ENCODE data around the gene OTUB2.

The OTUB2 gene

DNA sequence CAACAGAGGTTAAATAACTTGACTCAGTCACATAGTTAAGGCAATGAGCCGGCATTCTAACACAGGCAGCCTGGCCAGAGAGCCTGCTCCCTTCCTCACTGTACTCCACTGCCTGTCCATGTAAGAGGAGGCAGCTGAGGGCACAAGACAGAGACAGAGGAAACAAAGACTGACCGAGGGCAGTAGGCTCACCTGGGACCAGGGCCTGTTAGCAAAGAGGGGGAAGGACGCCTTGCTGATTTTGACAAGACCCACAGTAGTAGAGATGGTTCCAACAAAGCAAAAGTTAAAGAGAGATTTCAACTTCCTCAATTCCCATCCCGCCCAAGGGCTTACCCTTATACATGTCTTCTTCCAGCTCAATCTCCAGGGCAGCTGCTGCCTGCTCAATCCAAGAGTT, 26.5 kb downstream of the OTUB2 start:
- H3K27me3 ChIP-seq (ENCODE audit: low read depth, low read length) = no peaks in the 10 kb centered on the region
- peaks cover 85% of the 10 kb centered on the region for H3K36me3 ChIP-seq (replicated peaks; ENCODE audit: low read depth, low read length)
- H3K4me3 ChIP-seq (ENCODE audit: low read length) = no peak overlapping the region
- 0 out of 2 replicates have a peak, but pooled peaks cover 10% of the 10 kb centered on the region for H4K20me1 ChIP-seq (ENCODE audit: insufficient read depth, low read length)
- H2AFZ ChIP-seq (ENCODE audit: low read depth, low read length) = no peak overlapping the region
- TF ChIP-seq, protein P1, sequence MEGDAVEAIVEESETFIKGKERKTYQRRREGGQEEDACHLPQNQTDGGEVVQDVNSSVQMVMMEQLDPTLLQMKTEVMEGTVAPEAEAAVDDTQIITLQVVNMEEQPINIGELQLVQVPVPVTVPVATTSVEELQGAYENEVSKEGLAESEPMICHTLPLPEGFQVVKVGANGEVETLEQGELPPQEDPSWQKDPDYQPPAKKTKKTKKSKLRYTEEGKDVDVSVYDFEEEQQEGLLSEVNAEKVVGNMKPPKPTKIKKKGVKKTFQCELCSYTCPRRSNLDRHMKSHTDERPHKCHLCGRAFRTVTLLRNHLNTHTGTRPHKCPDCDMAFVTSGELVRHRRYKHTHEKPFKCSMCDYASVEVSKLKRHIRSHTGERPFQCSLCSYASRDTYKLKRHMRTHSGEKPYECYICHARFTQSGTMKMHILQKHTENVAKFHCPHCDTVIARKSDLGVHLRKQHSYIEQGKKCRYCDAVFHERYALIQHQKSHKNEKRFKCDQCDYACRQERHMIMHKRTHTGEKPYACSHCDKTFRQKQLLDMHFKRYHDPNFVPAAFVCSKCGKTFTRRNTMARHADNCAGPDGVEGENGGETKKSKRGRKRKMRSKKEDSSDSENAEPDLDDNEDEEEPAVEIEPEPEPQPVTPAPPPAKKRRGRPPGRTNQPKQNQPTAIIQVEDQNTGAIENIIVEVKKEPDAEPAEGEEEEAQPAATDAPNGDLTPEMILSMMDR (IDR thresholded peaks at IDR 0.05; ENCODE audit: low read depth, low read length) = no peak
- TF ChIP-seq EZH2phosphoT487 (IDR thresholded peaks at IDR 0.05; ENCODE audit: low read depth) = no peak
- H3K9ac ChIP-seq (ENCODE audit: low read length) = no peak overlapping the region
- H3K79me2 ChIP-seq (ENCODE audit: low read length) = no peaks in the 10 kb centered on the region
- no peaks in the 10 kb centered on the region for H3K4me1 ChIP-seq (ENCODE audit: low read length)
- no peaks in the 10 kb centered on the region for H3K9me3 ChIP-seq (ENCODE audit: insufficient read depth, low read length)
- no peak overlapping the region for H3K27ac ChIP-seq (ENCODE audit: low read length)
- H3K4me2 ChIP-seq (ENCODE audit: low read length) = no peak overlapping the region

DNA sequence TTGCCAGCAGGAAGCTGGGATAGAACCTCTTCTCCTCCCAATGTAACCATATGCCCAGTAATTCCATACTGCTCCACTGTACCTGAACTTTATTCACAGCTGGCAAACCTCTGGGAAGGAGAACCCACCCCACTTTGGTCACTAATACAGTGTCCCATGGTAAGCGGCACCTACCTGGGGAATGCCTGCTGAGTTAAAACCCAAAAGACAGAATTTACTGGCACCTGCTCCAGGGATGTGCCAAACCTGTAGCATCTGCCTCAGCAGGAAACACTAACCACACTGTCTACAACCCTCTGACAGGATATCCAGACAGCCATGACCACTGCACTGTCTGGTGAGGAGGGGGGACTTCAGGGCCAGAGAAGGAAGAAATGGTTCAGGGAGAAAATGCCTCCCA, 28.3 kb downstream of the OTUB2 start:
- no peaks in the 10 kb centered on the region for H3K27me3 ChIP-seq (ENCODE audit: low read depth, low read length)
- H3K9ac ChIP-seq (ENCODE audit: low read length) = no peak overlapping the region
- H3K9me3 ChIP-seq (ENCODE audit: insufficient read depth, low read length) = no peaks in the 10 kb centered on the region
- H2AFZ ChIP-seq (ENCODE audit: low read depth, low read length) = no peak overlapping the region
- TF ChIP-seq, protein P1 (IDR thresholded peaks at IDR 0.05; ENCODE audit: low read depth, low read length) = no peak
- TF ChIP-seq EZH2phosphoT487 (IDR thresholded peaks at IDR 0.05; ENCODE audit: low read depth) = no peak
- no peaks in the 10 kb centered on the region; the same call in 1 of the 2 replicates for H3K79me2 ChIP-seq (ENCODE audit: low read length)
- H3K4me2 ChIP-seq (ENCODE audit: low read length) = no peak overlapping the region
- H4K20me1 ChIP-seq (ENCODE audit: insufficient read depth, low read length) = peaks cover 10% of the 10 kb centered on the region; the same call in 1 of the 2 replicates
- no peaks in the 10 kb centered on the region for H3K4me1 ChIP-seq (ENCODE audit: low read length)
- peaks cover 85% of the 10 kb centered on the region for H3K36me3 ChIP-seq (replicated peaks; ENCODE audit: low read depth, low read length)
- no peak overlapping the region for H3K4me3 ChIP-seq (ENCODE audit: low read length)
- no peak overlapping the region for H3K27ac ChIP-seq (ENCODE audit: low read length)

DNA sequence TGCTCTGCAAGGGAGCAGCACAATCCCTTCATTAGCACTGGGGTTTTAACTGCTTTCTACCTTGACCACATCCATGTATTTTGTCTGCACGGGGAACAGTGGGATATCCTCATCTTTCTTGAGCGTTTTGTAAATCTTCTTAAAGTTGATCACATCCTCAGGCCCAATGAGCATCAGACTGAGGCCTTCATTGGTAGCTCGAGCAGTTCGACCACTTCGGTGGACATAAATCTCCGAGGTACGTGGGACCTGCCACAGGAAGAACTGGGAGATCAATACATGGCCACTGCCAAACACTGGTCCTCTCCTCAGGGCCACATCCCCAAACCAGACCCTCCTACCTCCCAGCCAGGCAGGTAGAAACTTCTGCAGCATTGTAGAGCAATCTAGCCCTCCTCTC, 28.8 kb downstream of the OTUB2 start:
- TF ChIP-seq, protein P1 (IDR thresholded peaks at IDR 0.05; ENCODE audit: low read depth, low read length) = no peak
- TF ChIP-seq EZH2phosphoT487 (IDR thresholded peaks at IDR 0.05; ENCODE audit: low read depth) = no peak
- no peaks in the 10 kb centered on the region for H3K9me3 ChIP-seq (ENCODE audit: insufficient read depth, low read length)
- H3K9ac ChIP-seq (ENCODE audit: low read length) = no peak overlapping the region
- no peak overlapping the region for H2AFZ ChIP-seq (ENCODE audit: low read depth, low read length)
- no peaks in the 10 kb centered on the region for H3K4me1 ChIP-seq (ENCODE audit: low read length)
- H4K20me1 ChIP-seq (ENCODE audit: insufficient read depth, low read length) = peaks cover 14% of the 10 kb centered on the region; the same call in 1 of the 2 replicates
- H3K79me2 ChIP-seq (ENCODE audit: low read length) = peaks cover 4% of the 10 kb centered on the region
- H3K36me3 ChIP-seq (replicated peaks; ENCODE audit: low read depth, low read length) = peaks cover 87% of the 10 kb centered on the region
- H3K27me3 ChIP-seq (ENCODE audit: low read depth, low read length) = no peaks in the 10 kb centered on the region
- no peak overlapping the region for H3K4me3 ChIP-seq (ENCODE audit: low read length)
- H3K27ac ChIP-seq (ENCODE audit: low read length) = no peak overlapping the region
- H3K4me2 ChIP-seq (ENCODE audit: low read length) = no peak overlapping the region

DNA sequence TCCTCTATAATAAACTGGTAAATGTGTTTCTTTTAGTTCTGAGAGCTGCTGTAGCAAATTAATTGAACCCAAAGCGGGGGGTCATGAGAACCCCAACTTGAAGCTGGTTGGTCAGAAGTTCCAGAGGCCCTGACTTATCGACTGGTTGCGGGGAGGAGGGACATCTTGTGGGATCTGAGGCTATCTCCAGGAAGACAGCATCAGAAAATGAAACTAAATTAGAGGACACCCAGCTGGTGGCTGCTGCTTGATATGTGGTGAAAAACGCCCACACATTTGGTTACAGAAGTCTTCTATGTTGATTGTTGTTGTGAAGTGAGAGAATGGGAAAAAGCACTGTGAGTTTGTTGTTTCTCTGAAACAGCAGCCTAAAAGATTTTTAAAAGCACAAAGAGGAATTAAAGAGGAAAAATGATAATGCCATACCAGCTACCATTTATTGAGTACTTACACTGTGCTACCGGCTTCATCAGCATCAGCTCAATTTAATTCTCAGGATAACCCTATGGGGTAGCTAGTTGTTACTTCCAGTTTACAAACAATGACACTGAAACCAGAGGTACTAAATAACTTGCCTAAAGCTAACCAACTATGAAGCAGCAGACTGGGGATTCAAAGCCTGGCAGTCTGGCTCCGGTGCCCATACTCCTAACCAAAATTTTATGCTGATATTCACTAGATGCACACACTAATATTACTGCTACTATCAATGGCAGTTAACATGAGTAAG, 30.6 kb downstream of the OTUB2 start:
- H4K20me1 ChIP-seq (ENCODE audit: insufficient read depth, low read length) = peaks cover 20% of the 10 kb centered on the region
- peaks cover 87% of the 10 kb centered on the region for H3K36me3 ChIP-seq (replicated peaks; ENCODE audit: low read depth, low read length)
- no peak overlapping the region for H3K4me3 ChIP-seq (ENCODE audit: low read length)
- peaks cover 22% of the 10 kb centered on the region for H3K79me2 ChIP-seq (ENCODE audit: low read length)
- no peak overlapping the region for H3K27ac ChIP-seq (ENCODE audit: low read length)
- no peak overlapping the region for H3K9ac ChIP-seq (ENCODE audit: low read length)
- no peak overlapping the region for H3K4me2 ChIP-seq (ENCODE audit: low read length)
- no peaks in the 10 kb centered on the region for H3K4me1 ChIP-seq (ENCODE audit: low read length)
- no peak overlapping the region for H2AFZ ChIP-seq (ENCODE audit: low read depth, low read length)
- no peaks in the 10 kb centered on the region for H3K27me3 ChIP-seq (ENCODE audit: low read depth, low read length)
- no peaks in the 10 kb centered on the region for H3K9me3 ChIP-seq (ENCODE audit: insufficient read depth, low read length)
- TF ChIP-seq, protein P1 (IDR thresholded peaks at IDR 0.05; ENCODE audit: low read depth, low read length) = no peak
- TF ChIP-seq EZH2phosphoT487 (IDR thresholded peaks at IDR 0.05; ENCODE audit: low read depth) = no peak
